NT2/D1 (cell line): ENCODE measurements around the gene PTH2R.

Source experiments
- DNase-seq: peaks from one replicate; pipeline ENCODE4 v3.0.0-alpha.2; 2011; ENCODE audit warnings: low read depth, low spot score
- H3K27me3 ChIP-seq: 2 replicates; pipeline ENCODE4 v1.6.0; 2011; ENCODE audit warnings: mild to moderate bottlenecking; ENCODE audit not compliant: insufficient read length, insufficient read depth
- H3K36me3 ChIP-seq: 2 replicates; pipeline ENCODE4 v1.6.1; 2011; ENCODE audit warnings: mild to moderate bottlenecking, low read length, mixed read lengths; ENCODE audit not compliant: insufficient read depth, insufficient read length
- H3K4me1 ChIP-seq: 2 replicates; pipeline ENCODE4 v1.5.1; 2011; ENCODE audit not compliant: insufficient read depth, insufficient read length
- H3K4me3 ChIP-seq: 2 replicates; pipeline ENCODE4 v1.5.1; 2011; ENCODE audit warnings: low read depth; ENCODE audit not compliant: insufficient read length
- H3K9ac ChIP-seq: 2 replicates; pipeline ENCODE4 v1.6.0; 2011; ENCODE audit warnings: low read depth; ENCODE audit not compliant: insufficient read length
- H3K9me3 ChIP-seq: 2 replicates; pipeline ENCODE4 v1.5.1; 2011; ENCODE audit warnings: mild to moderate bottlenecking, low read length; ENCODE audit not compliant: insufficient read depth
- SUZ12 ChIP-seq: IDR thresholded peaks from 2 replicates; pipeline ENCODE4 v1.6.1; 2011; ENCODE audit not compliant: insufficient read length, insufficient read depth; ENCODE audit errors: extremely low read depth
- YY1 ChIP-seq: IDR thresholded peaks from 2 replicates; pipeline ENCODE4 v1.6.1; 2011; ENCODE audit not compliant: insufficient read length, insufficient read depth
- ZNF274 ChIP-seq: IDR thresholded peaks from 2 replicates; pipeline ENCODE4 v1.6.1; 2011; ENCODE audit warnings: mild to moderate bottlenecking, low read depth, low read length

Gene PTH2R

GRCh38 chr2:208406474-208407451, at the start of gene PTH2R:
TSS of gene PTH2R (plus strand) at chr2:208406792. CDS start at chr2:208407044, 252 bp downstream.
- H3K27me3 ChIP-seq = peaks cover 18% of the 10 kb centered on the region

GRCh38 chr2:208356846-208357574, 49.6 kb upstream of the PTH2R start:
- no peak overlapping the region for H3K4me3 ChIP-seq
- peaks cover 32% of the 10 kb centered on the region for H3K36me3 ChIP-seq
- no peaks in the 10 kb centered on the region for H3K27me3 ChIP-seq
- no peak for DNase-seq
- H3K9ac ChIP-seq = no peak overlapping the region
- H3K9me3 ChIP-seq = no peaks in the 10 kb centered on the region
- TF ChIP-seq YY1 (no peak), SUZ12 (no peak), ZNF274 (no peak)
- no peaks in the 10 kb centered on the region for H3K4me1 ChIP-seq

More at GRCh38 chr2:208406474-208407451, at the start of gene PTH2R:
- Histone ChIP-seq H3K9ac (peak within 1 kb of the TSS; percentile 8), H3K36me3 (no peaks in the 10 kb centered on the region), H3K9me3 (no peaks in the 10 kb centered on the region), H3K4me3 (peak within 1 kb of the TSS; percentile 41), H3K4me1 (no peaks in the 10 kb centered on the region)
- no peak for DNase-seq
- TF ChIP-seq YY1 (no peak), ZNF274 (no peak), SUZ12 (no peak)

- no peaks in the 10 kb centered on the region; the same call in 1 of the 2 replicates for H3K9me3 ChIP-seq
- TF ChIP-seq YY1 (no peak), SUZ12 (no peak)
- no peak for DNase-seq
- peaks cover 16% of the 10 kb centered on the region for H3K36me3 ChIP-seq
- no peaks in the 10 kb centered on the region for H3K27me3 ChIP-seq
- H3K4me3 ChIP-seq = no peak overlapping the region
- no peak overlapping the region for H3K9ac ChIP-seq
- no peaks in the 10 kb centered on the region for H3K4me1 ChIP-seq
Observed at GRCh38 chr2:208358758-208359631, 47.6 kb upstream of the PTH2R start.

GRCh38 chr2:208359632-208359986, 47.0 kb upstream of the PTH2R start:
- DNase-seq = no peak
- Histone ChIP-seq H3K9ac (no peak overlapping the region), H3K36me3 (peaks cover 10% of the 10 kb centered on the region), H3K9me3 (no peaks in the 10 kb centered on the region; the same call in 1 of the 2 replicates), H3K27me3 (no peaks in the 10 kb centered on the region), H3K4me3 (no peak overlapping the region), H3K4me1 (no peaks in the 10 kb centered on the region)
- TF ChIP-seq YY1 (no peak), SUZ12 (no peak), ZNF274 (no peak)

DNA sequence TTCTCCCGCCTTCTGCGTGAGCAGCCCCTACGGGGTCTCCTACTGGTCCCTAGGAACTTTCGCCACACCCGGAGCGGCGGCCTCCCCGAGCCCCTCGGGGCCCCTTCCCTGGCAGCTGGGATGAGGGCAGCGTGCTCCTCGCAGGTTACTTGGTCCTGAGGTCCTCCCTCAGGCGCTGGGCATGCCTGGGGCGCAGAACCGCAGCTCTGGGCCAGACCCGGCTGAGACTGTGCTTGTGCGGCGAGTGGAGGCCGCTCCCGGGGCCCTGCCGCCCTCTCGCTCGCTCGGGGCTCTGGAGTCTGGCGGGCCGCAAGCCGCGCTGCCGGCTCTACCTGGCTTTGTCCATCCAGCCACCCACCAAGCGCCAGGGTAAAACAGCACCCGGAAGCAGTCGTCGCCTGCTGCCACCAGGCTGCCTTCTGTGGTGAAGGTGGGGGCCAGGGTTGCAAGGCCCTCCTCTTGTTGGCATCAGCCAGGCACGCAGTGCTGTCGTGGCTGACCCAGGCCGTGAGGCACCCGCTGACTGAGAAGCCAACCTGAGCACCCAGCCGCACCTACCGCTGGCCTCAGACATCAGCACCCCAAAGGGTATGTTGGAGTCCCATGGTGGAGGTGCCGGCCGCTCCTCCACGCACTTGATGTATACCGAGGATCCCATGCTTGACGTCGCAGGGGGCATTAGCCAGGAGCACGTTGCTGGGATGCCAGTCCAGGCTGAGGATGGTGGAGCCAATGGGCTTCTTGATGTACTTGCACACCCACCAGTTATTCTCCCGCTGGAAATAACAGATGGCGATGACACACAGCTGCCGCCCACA, 46.1 kb upstream of the PTH2R start:
- DNase-seq = no peak

DNA sequence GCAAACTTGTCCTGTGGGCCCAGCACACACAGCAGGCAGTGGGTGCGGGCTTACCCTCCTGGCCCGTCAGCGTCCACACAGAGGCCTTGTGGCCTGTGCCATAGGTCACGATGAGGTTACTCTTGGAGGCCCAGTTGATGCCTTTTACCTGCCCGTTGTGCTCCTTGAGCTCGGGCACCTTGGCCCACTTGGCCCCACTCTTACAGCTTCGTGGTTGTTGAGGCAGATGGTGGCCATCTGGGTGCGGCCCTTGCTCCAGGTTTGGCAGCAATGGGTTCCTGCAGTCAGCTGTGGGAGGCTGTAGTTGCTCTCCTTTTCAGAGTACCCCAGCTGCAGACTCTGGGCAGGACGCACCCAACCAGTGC, 45.5 kb upstream of the PTH2R start:
- Histone ChIP-seq H3K9me3 (peaks cover 4% of the 10 kb centered on the region; the same call in 1 of the 2 replicates), H3K4me3 (no peak overlapping the region), H3K9ac (no peak overlapping the region), H3K36me3 (no peaks in the 10 kb centered on the region), H3K4me1 (no peaks in the 10 kb centered on the region), H3K27me3 (no peaks in the 10 kb centered on the region)
- DNase-seq = no peak
- no peak for TF ChIP-seq ZNF274
- no peak for TF ChIP-seq YY1
- no peak for TF ChIP-seq SUZ12

More for the DNA sequence above, 46.1 kb upstream of the PTH2R start:
- H3K27me3 ChIP-seq = no peaks in the 10 kb centered on the region
- H3K4me3 ChIP-seq = no peak overlapping the region
- H3K4me1 ChIP-seq = no peaks in the 10 kb centered on the region
- no peak overlapping the region for H3K9ac ChIP-seq
- H3K9me3 ChIP-seq = peaks cover 4% of the 10 kb centered on the region; the same call in 1 of the 2 replicates
- TF ChIP-seq YY1 (no peak), SUZ12 (no peak), ZNF274 (no peak)
- peaks cover 1% of the 10 kb centered on the region for H3K36me3 ChIP-seq
